ENCODE measurements around the gene PIANP. TPM values are rescaled to one million over a fixed set of nuclear protein-coding genes. Genes with fewer than 3 reads are reported as not detected.

The PIANP gene
- total RNA-seq, 1 donor from 2014 or later: 3.6 TPM

Other genes with a start within 250 kb of the PIANP start
- gene TAPBPL, start 248.8 kb downstream of the PIANP start, total RNA-seq: 0.87 and 1.6 TPM in 2 replicates
- gene VAMP1, start 230.1 kb downstream of the PIANP start, total RNA-seq: 21.0 and 23.1 TPM in 2 replicates
- 192 and 202 TPM in 2 replicates for gene MRPL51, start 207.6 kb downstream of the PIANP start, total RNA-seq
- 18.6 and 21.1 TPM in 2 replicates for gene NCAPD2, start 206.7 kb downstream of the PIANP start, total RNA-seq
- gene GAPDH, start 166.3 kb downstream of the PIANP start, total RNA-seq: 5,151 and 5,167 TPM in 2 replicates
- gene IFFO1, start 144.8 kb downstream of the PIANP start, total RNA-seq: 18.8 and 20.8 TPM in 2 replicates
- 53.1 and 66.8 TPM in 2 replicates for gene NOP2, start 132.5 kb downstream of the PIANP start, total RNA-seq
- 319 and 329 TPM in 2 replicates for gene CHD4, start 93.4 kb downstream of the PIANP start, total RNA-seq
- 0.73 and 0.89 TPM in 2 replicates for gene LPAR5, start 64.9 kb downstream of the PIANP start, total RNA-seq
- 0.54 and 0.60 TPM in 2 replicates for gene ACRBP, start 53.4 kb downstream of the PIANP start, total RNA-seq
- 30.9 and 34.8 TPM in 2 replicates for gene ING4, start 37.7 kb downstream of the PIANP start, total RNA-seq
- gene ZNF384, start 11.4 kb downstream of the PIANP start, total RNA-seq: 48.9 and 50.6 TPM in 2 replicates
- 47.3 and 51.5 TPM in 2 replicates for gene COPS7A, start 23.2 kb upstream of the PIANP start, total RNA-seq
- 302 and 316 TPM in 2 replicates for gene MLF2, start 52.3 kb upstream of the PIANP start, total RNA-seq
- 504 and 510 TPM in 2 replicates for gene PTMS, start 65.5 kb upstream of the PIANP start, total RNA-seq
- 2.0 TPM in 2 replicates for gene LAG3, start 71.7 kb upstream of the PIANP start, total RNA-seq
- 0.54 and 0.72 TPM in 2 replicates for gene CD4, start 88.7 kb upstream of the PIANP start, total RNA-seq
- gene GPR162, start 121.0 kb upstream of the PIANP start, total RNA-seq: 6.0 and 6.2 TPM in 2 replicates
- 101 and 123 TPM in 2 replicates for gene P3H3, start 127.6 kb upstream of the PIANP start, total RNA-seq
- 14.5 and 16.6 TPM in 2 replicates for gene GNB3, start 140.1 kb upstream of the PIANP start, total RNA-seq
- 2.3 and 3.2 TPM in 2 replicates for gene CDCA3, start 150.5 kb upstream of the PIANP start, total RNA-seq
- 144 and 146 TPM in 2 replicates for gene USP5, start 151.3 kb upstream of the PIANP start, total RNA-seq
- gene TPI1, start 166.7 kb upstream of the PIANP start, total RNA-seq: 722 and 791 TPM in 2 replicates
- 4.9 and 6.2 TPM in 2 replicates for gene SPSB2, start 172.5 kb upstream of the PIANP start, total RNA-seq
- 5.0 and 5.2 TPM in 2 replicates for gene LRRC23, start 204.0 kb upstream of the PIANP start, total RNA-seq
- 46.4 and 47.7 TPM in 2 replicates for gene ENO2, start 213.8 kb upstream of the PIANP start, total RNA-seq
- 94.9 and 97.8 TPM in 2 replicates for gene ATN1, start 227.1 kb upstream of the PIANP start, total RNA-seq
- not detected in 2 replicates for gene RNU7-1, start 243.0 kb upstream of the PIANP start, total RNA-seq
- gene C12orf57, start 243.2 kb upstream of the PIANP start, total RNA-seq: 117 and 123 TPM in 2 replicates